Activated CD8-positive, alpha-beta memory T cell treated with anti-CD3 and anti-CD28 coated beads for 48 hours (primary cell): ENCODE data around the gene GATA2.
A peak's percentile ranks its signal among the peaks of the same experiment; 100 is the strongest.

Experiments
- DNase-seq, 3 experiments: peaks; one replicate each; pipeline ENCODE4 v3.0.0-alpha.2; 2020; ENCODE audit warnings: low read depth in 2 of 3, low spot score in 2 of 3

GATA2 gene

GRCh38 chr3:128502712-128503111 lies 9.7 kb upstream of the GATA2 start:
- DNase-seq: no peak

- no peak for DNase-seq
These were observed 8.4 kb upstream of the GATA2 start for GRCh38 chr3:128501431-128501830.

GRCh38 chr3:128500556-128500955 lies 7.6 kb upstream of the GATA2 start:
- no peak for DNase-seq

- DNase-seq: no peak
These were observed 6.8 kb upstream of the GATA2 start for GRCh38 chr3:128499724-128500275.

GRCh38 chr3:128498901-128499530 lies 6.0 kb upstream of the GATA2 start:
- no peak for DNase-seq

- no peak for DNase-seq
These were observed 5.2 kb upstream of the GATA2 start for GRCh38 chr3:128498127-128498626.

GRCh38 chr3:128497305-128498126 lies 4.5 kb upstream of the GATA2 start:
- DNase-seq: peak in 2 of 3 experiments; percentile 51 to 61

- DNase-seq: no peak
These were observed 3.8 kb upstream of the GATA2 start for GRCh38 chr3:128496602-128497304.

GRCh38 chr3:128496019-128496601 lies 3.1 kb upstream of the GATA2 start:
- DNase-seq: no peak

GRCh38 chr3:128495435-128495970 lies 2.5 kb upstream of the GATA2 start:
- no peak for DNase-seq

GRCh38 chr3:128494367-128494650 lies 1.3 kb upstream of the GATA2 start:
- DNase-seq: no peak

- DNase-seq: no peak
These were observed 767 bp upstream of the GATA2 start for GRCh38 chr3:128493570-128494366.

- no peak for DNase-seq
These were observed 895 bp downstream of the GATA2 start for GRCh38 chr3:128491941-128492670.

- DNase-seq: no peak
These were observed 1.4 kb downstream of the GATA2 start for GRCh38 chr3:128491691-128491940.

- no peak for DNase-seq
These were observed 1.9 kb downstream of the GATA2 start for GRCh38 chr3:128490915-128491690.

- DNase-seq: no peak
These were observed 2.4 kb downstream of the GATA2 start for GRCh38 chr3:128490650-128490914.

GRCh38 chr3:128489927-128490649 lies 2.9 kb downstream of the GATA2 start:
- DNase-seq: no peak

- no peak for DNase-seq
These were observed 3.4 kb downstream of the GATA2 start for GRCh38 chr3:128489674-128489926.
